Esophagus muscularis mucosa (tissue), 4 donors: ENCODE results near the gene ENTPD8. TPM values are rescaled to one million over a fixed set of nuclear protein-coding genes. Genes with fewer than 3 reads are reported as not detected.
A peak's percentile ranks its signal among the peaks of the same experiment; 100 is the strongest.

ENCODE experiments used
- DNase-seq: peaks from one replicate; pipeline ENCODE4 v3.0.0-alpha.2; 2017; ENCODE audit errors: extremely low spot score
- H3K27ac ChIP-seq, 4 donors: fragments of 200-600 bp; sonication (generic); replicated peaks in 1 of 4; 1 replicate in 3 of 4; 2 replicates in 1 of 4; pipeline ENCODE4 v1.5.1; 2016 to 2019; ENCODE audit warnings: mild to moderate bottlenecking in 1 of 4
- H3K27me3 ChIP-seq, 4 donors: fragments of 200-600 bp; sonication (generic); one replicate each; pipeline versions ENCODE4 v1.5.1 to v1.6.0; 2016 to 2019
- H3K36me3 ChIP-seq, 4 donors: fragments of 200-600 bp; sonication (generic); one replicate each; pipeline ENCODE4 v1.5.1; 2016 to 2019
- H3K4me1 ChIP-seq, 4 donors: fragments of 200-600 bp; sonication (generic); one replicate each; pipeline ENCODE4 v1.5.1; 2016 to 2019
- H3K4me3 ChIP-seq, 4 donors: fragments of 200-600 bp; sonication (generic); 1 replicate in 2 of 4; 2 replicates in 2 of 4; pipeline ENCODE4 v1.5.1; 2016 to 2019; ENCODE audit warnings: mild to moderate bottlenecking in 4 of 4, moderate library complexity in 1 of 4
- H3K9me3 ChIP-seq, 4 donors: fragments of 200-600 bp; sonication (generic); 1 replicate in 3 of 4; 2 replicates in 1 of 4; pipeline ENCODE4 v1.5.1; 2016 to 2019
- EP300 ChIP-seq: sonication (generic); formaldehyde crosslinking; IDR thresholded peaks from one replicate; pipeline ENCODE4 v1.6.1; 2017; ENCODE audit warnings: antibody characterized with exemption
- POLR2A ChIP-seq: fragments of 450-650 bp; IDR thresholded peaks from one replicate; pipeline ENCODE4 v1.6.1; 2017; ENCODE audit warnings: antibody characterized with exemption, moderate library complexity, mild to moderate bottlenecking, low read depth
- POLR2AphosphoS5 ChIP-seq, 2 donors: sonication (generic); formaldehyde crosslinking; IDR thresholded peaks; one replicate each; pipeline ENCODE4 v1.6.1; 2017; ENCODE audit warnings: antibody characterized with exemption in 2 of 2
- WGBS: methylation state at CpG from one replicate; pipeline ENCODE4 v1.1.5; 2018; 5-methylcytosine and 5-hydroxymethylcytosine counted together
- intact Hi-C: fragments of 100-400 bp; cut with DNase I; formaldehyde crosslinking; loops from one replicate; pipeline ENCODE4 v1.15.1; 2023
- total RNA-seq, 4 donors: library from RNA; depleted of rRNA; stranded (reverse); fragments of >200 nt; gene quantifications; one replicate each; pipeline versions ENCODE4 v1.1.0 to v1.2.1, GENCODE V29; 2016
- TF ChIP-seq, protein P1 (sequence below), 3 experiments: fragments of 200-600 bp in 2 of 3; fragments of 450-650 bp in 1 of 3; sonication (generic) in 2 of 3; IDR thresholded peaks; one replicate each; pipeline ENCODE4 v1.5.1; 2017 to 2019; ENCODE audit warnings: antibody characterized with exemption in 3 of 3, mild to moderate bottlenecking in 2 of 3, moderate library complexity in 1 of 3

ENTPD8 gene
- total RNA-seq, 4 donors from 2014 or later, result not detected

DNA sequence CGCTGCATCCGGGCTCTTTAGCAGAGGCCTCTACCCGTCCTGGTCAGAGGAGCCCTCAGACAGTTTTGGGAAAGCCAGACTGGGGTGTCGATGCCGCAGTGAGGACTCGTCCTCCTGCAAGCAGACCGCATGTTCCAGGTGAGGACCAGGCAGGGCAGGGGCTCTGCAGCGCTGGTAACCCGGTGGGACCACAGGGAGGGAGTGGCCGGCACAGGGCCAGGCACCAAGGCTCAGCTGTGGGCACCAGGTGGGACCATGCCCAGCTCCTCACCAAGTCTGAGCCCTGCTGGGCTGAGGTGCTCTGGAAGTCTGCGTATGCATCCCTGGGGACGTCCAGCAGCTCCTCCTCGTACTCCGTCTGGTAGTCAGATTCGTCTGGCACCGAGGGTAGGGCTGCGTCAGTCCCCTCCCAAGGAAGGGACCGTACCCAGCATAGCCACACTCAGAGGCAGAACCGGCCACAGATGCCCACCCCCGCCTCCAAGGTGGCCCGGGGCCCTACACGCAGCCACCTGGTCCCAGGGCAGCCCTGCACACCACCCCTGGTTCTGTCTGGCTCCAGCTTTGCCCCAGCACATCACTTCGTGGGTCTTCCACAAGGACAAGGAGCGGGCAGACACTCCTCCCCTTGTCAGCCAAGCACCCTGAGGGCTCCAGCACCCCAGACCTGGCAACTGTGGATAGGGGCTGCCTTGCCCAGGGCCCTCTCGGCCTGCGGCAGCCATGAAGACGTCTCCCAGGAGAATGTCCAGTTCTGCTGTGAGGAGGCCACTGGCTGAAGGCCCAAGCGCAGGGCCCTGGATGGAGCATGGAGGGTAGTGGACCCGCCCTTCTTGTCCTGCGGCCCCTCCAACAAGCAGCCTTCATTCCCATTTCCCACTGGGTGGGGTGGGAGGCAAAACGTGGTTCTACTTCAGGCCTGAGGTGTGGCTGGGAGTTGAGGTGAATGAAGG, 19.5 kb upstream of the ENTPD8 start:
- WGBS, result 94% methylated on average over 8 of the region's 31 CpGs
- no peak for TF ChIP-seq POLR2A
- Histone ChIP-seq H3K27me3 (no peaks in the 10 kb centered on the region), H3K36me3 (peaks cover 0 to 29% (median 22%) of the 10 kb centered on the region in 4 donors), H3K9me3 (no peaks in the 10 kb centered on the region), H3K27ac (no peak overlapping the region), H3K4me1 (peaks cover 23 to 54% (median 51%) of the 10 kb centered on the region in 4 donors), H3K4me3 (no peak overlapping the region)
- intact Hi-C loops, result loop anchor here (10.0 kb wide), 1 partner anchor 64 kb away; no protein-coding TSS in a partner anchor
- no peak for DNase-seq

DNA sequence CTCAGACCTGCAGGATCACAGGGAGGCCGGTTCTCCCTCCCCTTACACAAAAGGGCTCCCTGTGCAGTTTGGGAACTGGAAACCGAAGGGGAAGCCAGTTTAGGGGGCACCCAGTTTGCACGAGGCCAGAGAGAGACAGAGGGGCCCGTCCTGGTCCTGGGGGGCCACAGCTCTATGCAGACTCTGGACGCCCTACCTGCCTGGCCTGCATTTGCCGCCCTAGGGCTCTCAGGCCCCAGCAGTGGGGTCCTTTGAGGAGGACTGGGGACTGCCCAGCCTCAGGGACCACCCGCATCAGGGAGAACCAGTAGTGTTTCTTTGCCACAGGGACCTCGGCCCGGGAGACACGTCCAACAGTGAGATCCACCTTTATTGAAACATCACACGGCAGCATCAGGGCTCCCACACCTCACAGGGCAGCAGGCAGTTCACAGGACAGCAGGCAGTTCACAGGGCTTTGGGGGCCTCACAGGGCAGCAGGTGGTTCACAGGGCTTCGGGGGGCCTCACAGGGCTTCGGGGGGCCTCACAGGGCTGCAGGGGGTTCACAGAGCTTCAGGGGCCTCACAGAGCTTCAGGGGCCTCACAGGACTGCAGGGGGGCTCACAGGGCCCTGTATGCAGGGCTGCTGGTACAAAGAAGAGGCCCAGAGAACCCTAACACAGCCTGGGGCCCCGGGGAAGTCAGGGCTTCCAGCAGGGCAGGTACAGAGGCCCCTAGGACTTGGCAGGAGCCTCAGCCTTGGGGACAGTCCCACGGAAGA, 18.6 kb upstream of the ENTPD8 start:
- intact Hi-C loops, result loop anchor here (10.0 kb wide), 1 partner anchor 65 kb away; no protein-coding TSS in a partner anchor
- DNase-seq, result no peak

DNA sequence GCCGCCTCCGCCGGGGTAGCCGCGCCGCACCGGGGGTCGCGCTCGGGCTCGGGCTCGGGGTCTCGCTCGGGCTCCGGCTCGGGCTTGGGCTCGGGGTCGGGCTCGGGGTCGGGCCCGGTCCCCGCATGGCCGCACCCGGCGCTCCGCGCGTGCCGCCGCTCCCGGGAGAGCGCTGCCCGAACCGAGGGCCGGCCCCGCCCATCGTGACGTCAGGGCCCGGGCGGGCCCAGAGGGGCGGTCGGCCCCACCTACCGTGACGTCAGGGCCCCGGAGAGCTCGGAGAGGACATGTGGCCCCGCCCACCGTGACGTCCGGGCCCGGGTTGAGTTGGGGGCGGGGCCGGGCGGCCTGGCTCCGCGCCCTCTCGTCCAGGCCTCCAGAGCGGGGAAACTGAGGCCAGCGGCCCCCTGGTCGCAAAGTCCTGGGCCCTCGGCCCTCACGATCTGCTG, 18.0 kb upstream of the ENTPD8 start, which contains the start of gene NSMF:
Gene NSMF, minus strand, starts transcription at position 183 of the 449 bp plus-strand sequence. CDS start 232 bp downstream, outside the sequence.
- H3K27ac ChIP-seq, result peak within 1 kb of the TSS; percentile 66 to 81 (median 79)
- H3K27me3 ChIP-seq, result no peaks in the 10 kb centered on the region
- WGBS, result no CpG with 5 or more reads among the region's 62 CpGs
- peak within 1 kb of the TSS; percentile 81 to 87 (median 86) for H3K4me3 ChIP-seq
- peaks cover 36 to 69% (median 66%) of the 10 kb centered on the region in 4 donors for H3K4me1 ChIP-seq
- no peaks in the 10 kb centered on the region for H3K9me3 ChIP-seq
- DNase-seq, result peak; percentile 97
- peak; percentile 22 for TF ChIP-seq POLR2A
- no peak for TF ChIP-seq EP300
- TF ChIP-seq, protein P1, sequence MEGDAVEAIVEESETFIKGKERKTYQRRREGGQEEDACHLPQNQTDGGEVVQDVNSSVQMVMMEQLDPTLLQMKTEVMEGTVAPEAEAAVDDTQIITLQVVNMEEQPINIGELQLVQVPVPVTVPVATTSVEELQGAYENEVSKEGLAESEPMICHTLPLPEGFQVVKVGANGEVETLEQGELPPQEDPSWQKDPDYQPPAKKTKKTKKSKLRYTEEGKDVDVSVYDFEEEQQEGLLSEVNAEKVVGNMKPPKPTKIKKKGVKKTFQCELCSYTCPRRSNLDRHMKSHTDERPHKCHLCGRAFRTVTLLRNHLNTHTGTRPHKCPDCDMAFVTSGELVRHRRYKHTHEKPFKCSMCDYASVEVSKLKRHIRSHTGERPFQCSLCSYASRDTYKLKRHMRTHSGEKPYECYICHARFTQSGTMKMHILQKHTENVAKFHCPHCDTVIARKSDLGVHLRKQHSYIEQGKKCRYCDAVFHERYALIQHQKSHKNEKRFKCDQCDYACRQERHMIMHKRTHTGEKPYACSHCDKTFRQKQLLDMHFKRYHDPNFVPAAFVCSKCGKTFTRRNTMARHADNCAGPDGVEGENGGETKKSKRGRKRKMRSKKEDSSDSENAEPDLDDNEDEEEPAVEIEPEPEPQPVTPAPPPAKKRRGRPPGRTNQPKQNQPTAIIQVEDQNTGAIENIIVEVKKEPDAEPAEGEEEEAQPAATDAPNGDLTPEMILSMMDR (IDR thresholded peaks at IDR 0.05), result no peak
- peak; percentile 80 to 82 for TF ChIP-seq POLR2AphosphoS5 (IDR thresholded peaks at IDR 0.05)
- intact Hi-C loops, result no loop called here
- H3K36me3 ChIP-seq, result peaks cover 0 to 37% (median 30%) of the 10 kb centered on the region in 4 donors

More for the DNA sequence above, 18.6 kb upstream of the ENTPD8 start:
- Histone ChIP-seq H3K36me3 (peaks cover 0 to 38% (median 30%) of the 10 kb centered on the region in 4 donors), H3K27me3 (no peaks in the 10 kb centered on the region), H3K4me3 (peak overlapping the region; percentile 81 to 87 (median 86)), H3K27ac (peak overlapping the region; percentile 59 to 81 (median 79)), H3K4me1 (peaks cover 30 to 63% (median 60%) of the 10 kb centered on the region in 4 donors), H3K9me3 (no peaks in the 10 kb centered on the region)
- WGBS, result 26% methylated on average over 8 of the region's 15 CpGs
- TF ChIP-seq POLR2A (no peak), POLR2AphosphoS5 (IDR thresholded peaks at IDR 0.05) (no peak), EP300 (no peak)
- TF ChIP-seq, protein P1 (IDR thresholded peaks at IDR 0.05), result no peak

DNA sequence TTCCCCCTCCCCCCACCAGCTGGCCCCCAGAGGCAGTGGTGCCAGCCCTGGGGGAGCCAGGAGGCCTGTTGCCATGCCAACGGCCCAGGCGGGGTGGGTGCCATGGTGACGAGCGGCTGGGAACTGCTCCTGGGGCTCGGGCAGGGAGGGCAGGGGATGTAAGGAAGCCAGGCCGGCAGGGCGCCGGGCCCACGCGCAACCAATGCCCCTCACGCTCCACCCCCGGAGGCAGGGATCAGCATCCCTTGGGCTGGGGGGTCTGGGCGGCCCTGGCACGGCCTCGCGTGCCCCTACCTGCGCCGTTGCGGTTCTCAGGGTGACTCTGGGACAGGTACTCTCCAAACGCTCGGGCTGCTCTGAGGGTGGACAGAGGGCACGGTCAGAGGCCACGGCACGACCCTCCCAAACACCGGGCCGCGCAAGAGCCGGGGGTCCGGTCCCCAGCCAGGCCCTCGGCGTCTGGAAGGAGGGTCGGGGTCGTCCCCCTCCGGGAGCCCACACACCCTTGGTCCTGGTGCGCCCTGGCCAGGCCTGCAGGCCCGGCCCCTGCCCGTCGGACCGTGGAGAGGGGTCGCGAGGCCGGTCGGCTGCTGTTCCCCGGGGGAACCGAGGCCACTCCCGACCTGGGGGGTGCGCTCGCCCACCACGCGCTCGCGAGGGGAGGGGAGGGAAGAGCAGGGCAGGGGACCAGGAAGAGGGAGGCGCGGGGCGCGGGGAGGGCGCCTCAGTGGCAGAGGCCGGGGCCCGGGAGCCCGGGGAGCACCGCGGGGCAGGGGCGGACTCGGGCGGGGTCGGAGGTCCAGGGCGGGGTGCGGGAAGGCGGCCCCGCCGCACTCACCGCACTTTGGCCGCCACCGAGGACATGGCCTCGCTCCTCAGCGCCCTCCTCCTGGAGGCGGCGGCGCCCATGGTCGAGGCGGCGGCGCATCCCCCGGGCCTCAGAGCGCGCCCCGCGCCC, 17.3 kb upstream of the ENTPD8 start:
- peaks cover 37 to 73% (median 71%) of the 10 kb centered on the region in 4 donors for H3K4me1 ChIP-seq
- no peaks in the 10 kb centered on the region for H3K9me3 ChIP-seq
- DNase-seq, result no peak
- no peak for TF ChIP-seq EP300
- TF ChIP-seq POLR2AphosphoS5 (IDR thresholded peaks at IDR 0.05), result no peak
- TF ChIP-seq, protein P1 (IDR thresholded peaks at IDR 0.05), result no peak
- no peak for TF ChIP-seq POLR2A
- 53% methylated on average over 12 of the region's 88 CpGs for WGBS
- intact Hi-C loops, result no loop called here
- no peaks in the 10 kb centered on the region for H3K27me3 ChIP-seq
- peak overlapping the region; percentile 81 to 87 (median 86) for H3K4me3 ChIP-seq
- peaks cover 0 to 35% (median 30%) of the 10 kb centered on the region in 4 donors for H3K36me3 ChIP-seq
- peak overlapping the region; percentile 66 to 81 (median 79) for H3K27ac ChIP-seq
